ENCODE measurements around the gene ARSJ.
"Not testable (repeated sequence)": the region's sequence is repeated elsewhere in the genome, so short reads cannot be mapped to it uniquely, and the experiment has no call there.

The ARSJ gene

GRCh38 chr4:113979148-113979904 is at the start of gene ARSJ:
Gene ARSJ (minus strand): TSS chr4:113979647. CDS start chr4:113978834, 813 bp downstream.
- no peak for DNase-seq
- TF ChIP-seq GATA1 (IDR thresholded peaks at IDR 0.05; ENCODE audit: low read depth, low read length) (no peak), POLR2A (IDR thresholded peaks at IDR 0.05; ENCODE audit: low read length) (no peak)

- no peak for DNase-seq
- TF ChIP-seq POLR2A (IDR thresholded peaks at IDR 0.05; ENCODE audit: low read length) (no peak), GATA1 (IDR thresholded peaks at IDR 0.05; ENCODE audit: low read depth, low read length) (no peak)
Measured at GRCh38 chr4:114028071-114028470, 48.6 kb upstream of the ARSJ start.

GRCh38 chr4:114027596-114027995 is 48.1 kb upstream of the ARSJ start:
- TF ChIP-seq GATA1 (IDR thresholded peaks at IDR 0.05; ENCODE audit: low read depth, low read length): no peak
- DNase-seq: no peak

- TF ChIP-seq POLR2A (IDR thresholded peaks at IDR 0.05; ENCODE audit: low read length): no peak
- TF ChIP-seq GATA1 (IDR thresholded peaks at IDR 0.05; ENCODE audit: low read depth, low read length): no peak
- no peak for DNase-seq
Measured at GRCh38 chr4:114026447-114026846, 47.0 kb upstream of the ARSJ start.

- TF ChIP-seq GATA1 (IDR thresholded peaks at IDR 0.05; ENCODE audit: low read depth, low read length) (no peak), POLR2A (IDR thresholded peaks at IDR 0.05; ENCODE audit: low read length) (no peak)
- no peak for DNase-seq
Measured at GRCh38 chr4:114025176-114025777, 45.8 kb upstream of the ARSJ start.

- no peak for TF ChIP-seq POLR2A (IDR thresholded peaks at IDR 0.05; ENCODE audit: low read length)
- TF ChIP-seq GATA1 (IDR thresholded peaks at IDR 0.05; ENCODE audit: low read depth, low read length): no peak
Measured at GRCh38 chr4:114021451-114021850, 42.0 kb upstream of the ARSJ start.

GRCh38 chr4:114019969-114020358 is 40.5 kb upstream of the ARSJ start:
- no peak for TF ChIP-seq POLR2A (IDR thresholded peaks at IDR 0.05; ENCODE audit: low read length)
- TF ChIP-seq GATA1 (IDR thresholded peaks at IDR 0.05; ENCODE audit: low read depth, low read length): no peak
- DNase-seq: no peak

More at GRCh38 chr4:114021451-114021850, 42.0 kb upstream of the ARSJ start:
- DNase-seq: no peak

- no peak for DNase-seq
- no peak for TF ChIP-seq GATA1 (IDR thresholded peaks at IDR 0.05; ENCODE audit: low read depth, low read length)
- TF ChIP-seq POLR2A (IDR thresholded peaks at IDR 0.05; ENCODE audit: low read length): no peak
Measured at GRCh38 chr4:114019276-114019968, 40.0 kb upstream of the ARSJ start.

GRCh38 chr4:114017120-114017917 is 37.9 kb upstream of the ARSJ start:
- TF ChIP-seq GATA1 (IDR thresholded peaks at IDR 0.05; ENCODE audit: low read depth, low read length): no peak
- no peak for TF ChIP-seq POLR2A (IDR thresholded peaks at IDR 0.05; ENCODE audit: low read length)
- DNase-seq: no peak

GRCh38 chr4:114015444-114015899 is 36.0 kb upstream of the ARSJ start:
- DNase-seq: no peak
- TF ChIP-seq POLR2A (IDR thresholded peaks at IDR 0.05; ENCODE audit: low read length): no peak
- TF ChIP-seq GATA1 (IDR thresholded peaks at IDR 0.05; ENCODE audit: low read depth, low read length): no peak

- not testable (repeated sequence) for DNase-seq
Measured at GRCh38 chr4:114013201-114013600, 33.8 kb upstream of the ARSJ start.

- no peak for DNase-seq
- no peak for TF ChIP-seq GATA1 (IDR thresholded peaks at IDR 0.05; ENCODE audit: low read depth, low read length)
- no peak for TF ChIP-seq POLR2A (IDR thresholded peaks at IDR 0.05; ENCODE audit: low read length)
Measured at GRCh38 chr4:114012749-114013148, 33.3 kb upstream of the ARSJ start.

GRCh38 chr4:114005569-114006442 is 26.4 kb upstream of the ARSJ start:
- TF ChIP-seq POLR2A (IDR thresholded peaks at IDR 0.05; ENCODE audit: low read length): no peak
- no peak for TF ChIP-seq GATA1 (IDR thresholded peaks at IDR 0.05; ENCODE audit: low read depth, low read length)
- no peak for DNase-seq

- DNase-seq: not testable (repeated sequence)
Measured at GRCh38 chr4:114004483-114005226, 25.2 kb upstream of the ARSJ start.
